Parathyroid adenoma (tissue), 2 donors: ENCODE data around the gene ZNF524.

ENCODE experiments used
- H2AFZ ChIP-seq: fragments of 300-600 bp; sonication (generic); one replicate; pipeline ENCODE4 v1.7.0; 2017; ENCODE audit warnings: antibody characterized with exemption, mild to moderate bottlenecking
- H3K27ac ChIP-seq: fragments of 300-600 bp; sonication (generic); one replicate; pipeline ENCODE4 v1.7.0; 2017
- H3K27me3 ChIP-seq: fragments of 300-600 bp; sonication (generic); one replicate; pipeline ENCODE4 v1.7.0; 2017; ENCODE audit warnings: low read length; ENCODE audit not compliant: control insufficient read depth, insufficient read depth
- H3K36me3 ChIP-seq: fragments of 300-600 bp; sonication (generic); one replicate; pipeline ENCODE4 v1.7.0; 2017; ENCODE audit warnings: low read length; ENCODE audit not compliant: control insufficient read depth, insufficient read depth
- H3K4me1 ChIP-seq: fragments of 300-600 bp; sonication (generic); one replicate; pipeline ENCODE4 v1.7.0; 2017; ENCODE audit warnings: control low read depth
- H3K4me2 ChIP-seq: fragments of 300-600 bp; sonication (generic); one replicate; pipeline ENCODE4 v1.7.0; 2017; ENCODE audit warnings: low read length
- H3K4me3 ChIP-seq: fragments of 300-600 bp; sonication (generic); one replicate; pipeline ENCODE4 v1.7.0; 2017; ENCODE audit warnings: low read depth, low read length
- H3K79me2 ChIP-seq: fragments of 300-600 bp; sonication (generic); one replicate; pipeline ENCODE4 v1.7.0; 2017; ENCODE audit warnings: control low read depth
- H3K9ac ChIP-seq: fragments of 300-600 bp; sonication (generic); one replicate; pipeline ENCODE4 v1.7.0; 2017; ENCODE audit warnings: mild to moderate bottlenecking
- H3K9me3 ChIP-seq: fragments of 300-600 bp; sonication (generic); one replicate; pipeline ENCODE4 v1.7.0; 2017; ENCODE audit warnings: low read length; ENCODE audit not compliant: control insufficient read depth
- TF ChIP-seq, protein P1 (sequence below): fragments of 300-600 bp; sonication (generic); IDR thresholded peaks from one replicate; pipeline ENCODE4 v1.7.0; 2017; ENCODE audit warnings: antibody characterized with exemption, mild to moderate bottlenecking
- donor health status: primary hyperparathyroidism.

ZNF524 gene

DNA sequence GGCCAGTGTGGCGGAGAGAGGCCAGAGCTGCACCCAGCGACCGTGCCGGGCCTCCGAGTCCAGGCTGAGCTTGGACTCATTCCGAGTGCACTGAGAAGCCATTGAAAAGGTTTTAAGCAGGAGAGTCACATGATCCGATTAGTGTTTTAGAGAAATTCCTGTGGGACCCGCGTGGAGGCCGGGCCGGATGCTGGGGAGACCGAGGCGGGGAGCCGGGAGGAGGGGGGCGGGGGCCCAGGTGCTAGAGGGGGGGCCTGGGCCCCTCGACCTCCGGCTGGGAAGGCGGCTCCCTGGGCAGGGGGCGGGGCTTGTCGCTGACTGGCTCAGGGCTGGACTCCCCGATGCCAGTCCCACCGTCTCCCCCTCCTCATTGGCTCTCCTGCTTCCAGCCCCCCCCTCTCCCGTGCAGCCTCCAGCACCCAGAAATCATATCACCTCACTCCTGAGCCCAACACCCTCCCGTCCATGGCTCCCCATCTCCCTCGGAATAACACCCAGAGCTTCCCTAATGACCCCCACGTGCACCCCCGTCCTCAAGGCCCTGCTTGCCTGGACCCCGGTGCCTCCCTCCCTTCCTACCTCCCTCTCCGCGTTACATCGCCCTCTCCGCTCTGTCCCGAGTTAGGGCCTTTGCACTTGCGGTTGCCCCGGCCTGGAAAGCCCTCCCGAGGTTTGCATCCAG is 14.3 kb upstream of the ZNF524 start:
- H3K27ac ChIP-seq = peak overlapping the region; percentile 62
- H3K79me2 ChIP-seq = no peaks in the 10 kb centered on the region
- peak overlapping the region; percentile 21 for H3K4me3 ChIP-seq
- H3K9ac ChIP-seq = no peak overlapping the region
- no peaks in the 10 kb centered on the region for H3K9me3 ChIP-seq
- H3K4me2 ChIP-seq = peak overlapping the region; percentile 79
- TF ChIP-seq, protein P1, sequence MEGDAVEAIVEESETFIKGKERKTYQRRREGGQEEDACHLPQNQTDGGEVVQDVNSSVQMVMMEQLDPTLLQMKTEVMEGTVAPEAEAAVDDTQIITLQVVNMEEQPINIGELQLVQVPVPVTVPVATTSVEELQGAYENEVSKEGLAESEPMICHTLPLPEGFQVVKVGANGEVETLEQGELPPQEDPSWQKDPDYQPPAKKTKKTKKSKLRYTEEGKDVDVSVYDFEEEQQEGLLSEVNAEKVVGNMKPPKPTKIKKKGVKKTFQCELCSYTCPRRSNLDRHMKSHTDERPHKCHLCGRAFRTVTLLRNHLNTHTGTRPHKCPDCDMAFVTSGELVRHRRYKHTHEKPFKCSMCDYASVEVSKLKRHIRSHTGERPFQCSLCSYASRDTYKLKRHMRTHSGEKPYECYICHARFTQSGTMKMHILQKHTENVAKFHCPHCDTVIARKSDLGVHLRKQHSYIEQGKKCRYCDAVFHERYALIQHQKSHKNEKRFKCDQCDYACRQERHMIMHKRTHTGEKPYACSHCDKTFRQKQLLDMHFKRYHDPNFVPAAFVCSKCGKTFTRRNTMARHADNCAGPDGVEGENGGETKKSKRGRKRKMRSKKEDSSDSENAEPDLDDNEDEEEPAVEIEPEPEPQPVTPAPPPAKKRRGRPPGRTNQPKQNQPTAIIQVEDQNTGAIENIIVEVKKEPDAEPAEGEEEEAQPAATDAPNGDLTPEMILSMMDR = no peak
- peaks cover 21% of the 10 kb centered on the region for H3K4me1 ChIP-seq
- H3K27me3 ChIP-seq = no peaks in the 10 kb centered on the region
- H2AFZ ChIP-seq = peak overlapping the region; percentile 83
- no peaks in the 10 kb centered on the region for H3K36me3 ChIP-seq

DNA sequence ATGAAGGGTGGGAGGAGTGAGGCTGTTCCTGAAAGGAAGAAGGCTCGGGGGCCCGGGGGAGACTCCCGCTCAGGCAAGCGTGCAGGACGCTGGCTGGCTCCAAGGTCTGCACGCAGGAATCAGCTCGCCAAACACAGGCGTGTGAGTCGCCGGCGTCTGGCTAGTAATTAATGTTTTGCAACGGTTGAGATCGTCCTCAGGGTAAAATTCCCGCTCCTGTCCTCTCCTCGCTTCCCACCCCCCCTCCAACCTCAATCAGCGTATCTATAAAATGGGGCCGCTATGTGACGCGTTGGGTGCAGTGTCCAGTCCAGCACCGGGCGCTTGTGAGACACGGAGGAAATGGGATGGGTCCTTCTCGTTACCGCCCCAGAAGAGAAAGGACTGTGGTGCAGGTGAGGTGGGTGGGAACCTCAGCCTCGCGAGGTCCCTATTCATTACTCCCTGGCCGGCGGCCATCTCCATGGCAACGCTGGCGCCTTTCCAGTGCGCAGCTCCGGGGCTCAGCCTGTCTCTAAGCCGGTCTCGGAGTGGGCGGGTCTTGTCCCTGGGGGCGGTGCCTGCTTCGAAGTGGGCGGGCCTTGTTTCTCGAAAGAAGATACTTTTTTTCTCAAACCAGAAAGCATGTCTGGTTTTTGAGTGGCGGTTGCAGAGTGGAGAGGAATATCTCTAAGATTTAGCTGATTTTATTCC is 13.0 kb upstream of the ZNF524 start:
- TF ChIP-seq, protein P1 = no peak
- H2AFZ ChIP-seq = peak overlapping the region; percentile 83
- H3K27me3 ChIP-seq = no peaks in the 10 kb centered on the region
- H3K36me3 ChIP-seq = no peaks in the 10 kb centered on the region
- H3K4me1 ChIP-seq = peaks cover 9% of the 10 kb centered on the region
- H3K4me3 ChIP-seq = peak overlapping the region; percentile 47
- H3K79me2 ChIP-seq = no peaks in the 10 kb centered on the region
- H3K9me3 ChIP-seq = no peaks in the 10 kb centered on the region
- H3K9ac ChIP-seq = no peak overlapping the region
- H3K27ac ChIP-seq = peak overlapping the region; percentile 40
- H3K4me2 ChIP-seq = peak overlapping the region; percentile 75

DNA sequence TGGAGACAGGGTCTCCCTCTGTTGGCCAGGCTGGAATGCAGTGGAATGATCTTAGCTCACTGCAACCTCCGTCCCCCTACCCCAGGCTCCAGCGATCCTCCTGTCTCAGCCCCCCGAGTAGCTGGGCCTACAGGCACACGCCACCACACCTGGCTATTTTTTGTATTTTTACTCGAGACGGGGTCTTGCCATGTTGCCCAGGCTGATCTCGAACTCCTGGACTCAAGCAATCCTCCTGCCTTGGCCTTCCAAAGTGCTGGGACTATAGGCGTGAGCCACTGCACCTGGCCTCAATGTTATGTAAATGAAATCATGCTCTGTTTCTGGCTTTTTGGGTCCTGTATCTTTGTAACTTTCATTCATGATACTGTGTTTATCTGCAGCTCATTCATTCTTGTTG is 11.3 kb upstream of the ZNF524 start:
- Histone ChIP-seq H3K27ac (no peak overlapping the region), H3K27me3 (no peaks in the 10 kb centered on the region), H3K9me3 (no peaks in the 10 kb centered on the region), H2AFZ (no peak overlapping the region), H3K36me3 (no peaks in the 10 kb centered on the region), H3K9ac (no peak overlapping the region), H3K4me3 (no peak overlapping the region), H3K79me2 (no peaks in the 10 kb centered on the region), H3K4me1 (peaks cover 9% of the 10 kb centered on the region), H3K4me2 (no peak overlapping the region)
- TF ChIP-seq, protein P1 = no peak

DNA sequence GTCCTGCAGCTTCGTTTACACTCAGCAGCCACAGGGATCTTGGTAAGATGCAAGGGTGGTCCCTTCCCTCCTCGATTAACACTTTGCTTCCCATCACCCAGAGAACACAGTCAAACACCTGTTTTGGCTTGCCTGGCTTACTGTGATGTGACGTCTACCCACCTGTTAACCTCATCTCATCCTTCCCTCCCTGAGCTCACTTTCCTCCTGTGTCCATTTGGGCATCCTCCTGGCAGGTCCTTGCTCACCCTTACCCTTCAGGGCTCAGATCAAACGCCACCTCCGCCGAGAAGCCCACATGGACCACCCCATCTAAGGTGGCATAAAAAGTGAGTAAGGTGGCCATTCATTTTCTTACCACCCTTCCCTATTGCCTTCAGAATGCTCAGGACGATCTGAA is 10.0 kb upstream of the ZNF524 start:
- H3K36me3 ChIP-seq = no peaks in the 10 kb centered on the region
- H3K4me3 ChIP-seq = no peak overlapping the region
- no peak overlapping the region for H2AFZ ChIP-seq
- H3K27ac ChIP-seq = no peak overlapping the region
- H3K4me1 ChIP-seq = peaks cover 9% of the 10 kb centered on the region
- H3K9ac ChIP-seq = no peak overlapping the region
- H3K9me3 ChIP-seq = no peaks in the 10 kb centered on the region
- no peak overlapping the region for H3K4me2 ChIP-seq
- TF ChIP-seq, protein P1 = no peak
- no peaks in the 10 kb centered on the region for H3K27me3 ChIP-seq
- no peaks in the 10 kb centered on the region for H3K79me2 ChIP-seq

DNA sequence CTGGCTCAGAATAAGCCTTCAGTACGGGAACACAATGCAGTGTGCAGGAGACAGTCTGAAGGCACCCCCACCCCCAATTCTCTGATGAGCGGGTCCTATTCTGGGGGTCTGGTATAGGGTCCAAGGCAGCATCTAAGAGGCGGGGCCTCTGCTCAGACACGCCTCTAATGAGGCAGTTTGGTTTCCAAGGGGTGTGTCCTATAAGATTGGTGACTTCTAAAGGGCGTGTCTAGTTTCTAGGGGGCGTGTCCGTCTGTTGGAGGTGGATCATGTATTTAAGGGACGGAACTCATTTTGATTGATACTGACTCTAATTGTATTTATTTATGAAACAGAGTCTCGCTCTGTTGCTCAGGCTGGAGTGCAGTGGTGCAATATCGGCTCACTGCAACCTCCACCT is 9.5 kb upstream of the ZNF524 start:
- Histone ChIP-seq H3K79me2 (no peaks in the 10 kb centered on the region), H3K27me3 (no peaks in the 10 kb centered on the region), H3K27ac (no peak overlapping the region), H3K4me1 (peaks cover 9% of the 10 kb centered on the region), H3K4me2 (no peak overlapping the region), H3K4me3 (no peak overlapping the region), H3K9me3 (no peaks in the 10 kb centered on the region), H3K9ac (no peak overlapping the region), H3K36me3 (no peaks in the 10 kb centered on the region), H2AFZ (no peak overlapping the region)
- TF ChIP-seq, protein P1 = no peak
